Adrenal gland (tissue), 5 donors: ENCODE data around the gene ALDH18A1.

Source experiments
- POLR2A ChIP-seq, 2 donors: fragments of 450-650 bp; IDR thresholded peaks; one replicate each; pipeline ENCODE4 v1.6.1; 2017; ENCODE audit warnings: antibody characterized with exemption in 2 of 2, mild to moderate bottlenecking in 2 of 2, moderate library complexity in 1 of 2
- TF ChIP-seq, protein P1 (sequence below), 6 experiments: fragments of 450-650 bp in 4 of 6; fragments of 200-600 bp in 2 of 6; sonication (generic) in 1 of 6; IDR thresholded peaks; 1 replicate in 5 of 6; 2 replicates in 1 of 6; pipeline versions ENCODE4 v1.5.1 to v1.8.0; 2016 to 2021; ENCODE audit warnings: antibody characterized with exemption in 6 of 6, mild to moderate bottlenecking in 2 of 6, moderate library complexity in 1 of 6
- donor health status: DM: no; HTN: no; CAD: no.

DNA sequence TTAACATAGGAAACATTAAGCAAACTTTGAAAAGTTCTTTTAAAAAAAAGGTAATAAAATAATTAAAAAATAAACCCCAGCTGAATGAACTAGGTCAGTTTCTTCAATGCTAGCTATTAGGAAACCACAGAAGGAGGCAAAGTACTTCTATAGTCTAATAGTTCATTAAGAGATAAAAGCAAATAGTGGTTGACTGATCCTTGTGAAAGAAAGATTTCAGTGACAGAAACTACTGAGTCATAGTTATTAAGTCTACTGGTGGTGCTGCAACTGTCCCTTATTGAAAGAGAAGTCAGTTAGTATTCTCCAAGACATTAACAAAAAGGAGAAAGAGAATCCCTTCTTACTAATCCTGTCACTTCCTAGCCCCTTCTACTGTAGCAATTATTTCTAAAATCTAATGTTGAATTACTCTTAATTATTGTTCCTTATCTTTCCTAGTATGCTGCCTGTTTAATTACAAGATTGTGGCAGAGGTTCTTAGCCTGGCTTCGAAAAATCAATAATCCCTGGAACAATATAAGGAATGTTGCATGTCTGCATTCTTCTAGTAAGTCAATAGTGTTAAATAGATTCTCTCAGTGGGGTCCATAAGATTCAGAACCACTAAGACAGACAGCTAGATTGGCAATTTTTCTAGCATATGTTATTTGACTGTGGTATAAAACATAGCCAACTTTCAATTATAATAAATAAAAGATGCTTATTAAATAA, 19.0 kb upstream of the ALDH18A1 start:
- TF ChIP-seq, protein P1, sequence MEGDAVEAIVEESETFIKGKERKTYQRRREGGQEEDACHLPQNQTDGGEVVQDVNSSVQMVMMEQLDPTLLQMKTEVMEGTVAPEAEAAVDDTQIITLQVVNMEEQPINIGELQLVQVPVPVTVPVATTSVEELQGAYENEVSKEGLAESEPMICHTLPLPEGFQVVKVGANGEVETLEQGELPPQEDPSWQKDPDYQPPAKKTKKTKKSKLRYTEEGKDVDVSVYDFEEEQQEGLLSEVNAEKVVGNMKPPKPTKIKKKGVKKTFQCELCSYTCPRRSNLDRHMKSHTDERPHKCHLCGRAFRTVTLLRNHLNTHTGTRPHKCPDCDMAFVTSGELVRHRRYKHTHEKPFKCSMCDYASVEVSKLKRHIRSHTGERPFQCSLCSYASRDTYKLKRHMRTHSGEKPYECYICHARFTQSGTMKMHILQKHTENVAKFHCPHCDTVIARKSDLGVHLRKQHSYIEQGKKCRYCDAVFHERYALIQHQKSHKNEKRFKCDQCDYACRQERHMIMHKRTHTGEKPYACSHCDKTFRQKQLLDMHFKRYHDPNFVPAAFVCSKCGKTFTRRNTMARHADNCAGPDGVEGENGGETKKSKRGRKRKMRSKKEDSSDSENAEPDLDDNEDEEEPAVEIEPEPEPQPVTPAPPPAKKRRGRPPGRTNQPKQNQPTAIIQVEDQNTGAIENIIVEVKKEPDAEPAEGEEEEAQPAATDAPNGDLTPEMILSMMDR (IDR thresholded peaks at IDR 0.05) = no peak
- TF ChIP-seq POLR2A (IDR thresholded peaks at IDR 0.05) = no peak
